Naive thymus-derived CD4-positive, alpha-beta T cell (primary cell): ENCODE data around the gene DMD. TPM values are rescaled to one million over a fixed set of nuclear protein-coding genes. Genes with fewer than 3 reads are reported as not detected.
A peak's percentile ranks its signal among the peaks of the same experiment; 100 is the strongest.

Experiments
- ATAC-seq: fragments of 150-1000 bp; cut with Tn5 transposase; 2 replicates; pipeline ENCODE4 v1.10.0; 2021; ENCODE audit warnings: mild to moderate bottlenecking, moderate library complexity
- CTCF ChIA-PET: fragments of 350-600 bp; sonication (Branson Sonifier 250); formaldehyde crosslinking; loops from one replicate; lab custom pipeline; 2021; ENCODE audit warnings: antibody characterized with exemption; lab: Charles Lee
- POLR2A ChIA-PET: fragments of 350-600 bp; sonication (Branson Sonifier 250); formaldehyde crosslinking; loops from one replicate; lab custom pipeline; 2021; ENCODE audit warnings: antibody characterized with exemption, inconsistent platforms; lab: Charles Lee
- DNase-seq, 9 donors: peaks; one replicate each; pipeline versions ENCODE4 v3.0.0 to v3.0.0-alpha.2; 2020 to 2022; ENCODE audit warnings: mixed read lengths in 1 of 9
- H3K27ac ChIP-seq: one replicate; pipeline ENCODE4 v1.7.0; 2013; ENCODE audit warnings: mild to moderate bottlenecking, low read depth, low read length, moderate library complexity
- H3K27me3 ChIP-seq, 2 donors: one replicate each; pipeline ENCODE4 v1.7.0; 2013; ENCODE audit warnings: low read length in 2 of 2, mild to moderate bottlenecking in 2 of 2, moderate library complexity in 2 of 2; ENCODE audit not compliant: control insufficient read depth in 2 of 2, insufficient read depth in 2 of 2
- H3K36me3 ChIP-seq, 3 experiments: 1 replicate in 2 of 3; 2 replicates in 1 of 3; pipeline ENCODE4 v1.7.0; 2013; ENCODE audit warnings: low read length in 3 of 3, mild to moderate bottlenecking in 3 of 3, moderate library complexity in 1 of 3; ENCODE audit not compliant: insufficient read depth in 3 of 3, control insufficient read depth in 2 of 3
- H3K4me1 ChIP-seq, 2 donors: one replicate each; pipeline ENCODE4 v1.7.0; 2013; ENCODE audit warnings: low read length in 2 of 2, mild to moderate bottlenecking in 2 of 2, moderate library complexity in 1 of 2; ENCODE audit not compliant: control insufficient read depth in 2 of 2, insufficient read depth in 2 of 2
- H3K4me3 ChIP-seq: 2 replicates; pipeline ENCODE4 v1.7.0; 2013; ENCODE audit warnings: mild to moderate bottlenecking, low read length
- H3K9me3 ChIP-seq, 3 experiments: 1 replicate in 2 of 3; 2 replicates in 1 of 3; pipeline ENCODE4 v1.7.0; 2013; ENCODE audit warnings: low read length in 3 of 3; ENCODE audit not compliant: control insufficient read depth in 2 of 3
- H3K27ac Mint-ChIP-seq, 9 donors: one replicate each; pipeline ENCODE4 v1.8.0; 2020 to 2022; ENCODE audit warnings: mixed read lengths in 9 of 9, mild to moderate bottlenecking in 8 of 9, moderate library complexity in 5 of 9, inconsistent platforms in 2 of 9
- H3K27me3 Mint-ChIP-seq, 5 donors: one replicate each; pipeline ENCODE4 v1.8.0; 2021 to 2022; ENCODE audit warnings: mixed read lengths in 5 of 5, mild to moderate bottlenecking in 1 of 5
- H3K36me3 Mint-ChIP-seq, 5 donors: one replicate each; pipeline ENCODE4 v1.8.0; 2020 to 2022; ENCODE audit warnings: mixed read lengths in 5 of 5, mild to moderate bottlenecking in 3 of 5, inconsistent platforms in 1 of 5
- H3K4me1 Mint-ChIP-seq, 7 donors: one replicate each; pipeline ENCODE4 v1.8.0; 2020 to 2022; ENCODE audit warnings: mixed read lengths in 7 of 7, mild to moderate bottlenecking in 3 of 7, inconsistent platforms in 1 of 7
- H3K4me3 Mint-ChIP-seq, 10 donors: one replicate each; pipeline ENCODE4 v1.8.0; 2020 to 2022; ENCODE audit warnings: mild to moderate bottlenecking in 10 of 10, mixed read lengths in 10 of 10, moderate library complexity in 6 of 10, inconsistent platforms in 2 of 10
- H3K9me3 Mint-ChIP-seq, 11 donors: one replicate each; pipeline ENCODE4 v1.8.0; 2020 to 2022; ENCODE audit warnings: mixed read lengths in 11 of 11, mild to moderate bottlenecking in 4 of 11, inconsistent platforms in 1 of 11, moderate library complexity in 1 of 11
- intact Hi-C, 2 donors: fragments of 100-400 bp; cut with micrococcal nuclease; formaldehyde crosslinking; loops; one replicate each; pipeline ENCODE4 v1.15.1; 2023
- polyA plus RNA-seq, 2 donors: library from polyadenylated mRNA; unstranded; fragments of 300-500 nt; fragmentation: Illumina TruSeq; gene quantifications; one replicate each; pipeline ENCODE4 v1.2.3, GENCODE V29; 2021
- total RNA-seq, 6 experiments: library from RNA in 5 of 6; stranded (reverse) in 5 of 6; gene quantifications; 1 replicate in 5 of 6; 2 replicates in 1 of 6; pipeline ENCODE4 v1.2.3 and lab custom pipeline; 2021 to 2026

DMD gene
- total and polyA plus RNA-seq, 7 experiments from 2014 or later: 0.02 to 4.9 (median 0.28) TPM; not detected in 3

GRCh38 chrX:32571579-32571978 lies 639.8 kb downstream of the DMD start:
- intact Hi-C loops: no loop called here
- no peaks in the 10 kb centered on the region for H3K4me1 Mint-ChIP-seq
- CTCF ChIA-PET: no interaction called here
- Histone ChIP-seq H3K9me3 (no peaks in the 10 kb centered on the region), H3K4me3 (no peak overlapping the region), H3K27ac (no peak overlapping the region), H3K36me3 (no peaks in the 10 kb centered on the region), H3K4me1 (no peaks in the 10 kb centered on the region), H3K27me3 (no peaks in the 10 kb centered on the region)
- DNase-seq: no peak
- no peak for ATAC-seq
- peaks cover 0 to 3% (median 0%) of the 10 kb centered on the region in 11 donors for H3K9me3 Mint-ChIP-seq
- H3K27me3 Mint-ChIP-seq: no peaks in the 10 kb centered on the region
- no peak overlapping the region for H3K27ac Mint-ChIP-seq
- POLR2A ChIA-PET: no interaction called here
- H3K36me3 Mint-ChIP-seq: no peaks in the 10 kb centered on the region
- no peak overlapping the region for H3K4me3 Mint-ChIP-seq

GRCh38 chrX:32562261-32562660 lies 649.1 kb downstream of the DMD start:
- H3K27me3 Mint-ChIP-seq: no peaks in the 10 kb centered on the region
- peaks cover 0 to 3% (median 0%) of the 10 kb centered on the region in 11 donors for H3K9me3 Mint-ChIP-seq
- Histone ChIP-seq H3K27ac (no peak overlapping the region), H3K36me3 (no peaks in the 10 kb centered on the region), H3K9me3 (no peaks in the 10 kb centered on the region), H3K4me1 (no peaks in the 10 kb centered on the region), H3K4me3 (no peak overlapping the region), H3K27me3 (no peaks in the 10 kb centered on the region)
- ChIA-PET CTCF (no interaction called here), POLR2A (no interaction called here)
- H3K4me1 Mint-ChIP-seq: no peaks in the 10 kb centered on the region
- no peaks in the 10 kb centered on the region for H3K36me3 Mint-ChIP-seq
- no peak overlapping the region for H3K27ac Mint-ChIP-seq
- H3K4me3 Mint-ChIP-seq: no peak overlapping the region
- intact Hi-C loops: no loop called here
- no peak for ATAC-seq
- no peak for DNase-seq

GRCh38 chrX:32545101-32545500 lies 666.2 kb downstream of the DMD start:
- ChIA-PET POLR2A (no interaction called here), CTCF (no interaction called here)
- no peaks in the 10 kb centered on the region for H3K27me3 ChIP-seq
- no peak overlapping the region for H3K4me3 ChIP-seq
- no peak overlapping the region for H3K27ac ChIP-seq
- Mint-ChIP-seq H3K36me3 (no peaks in the 10 kb centered on the region), H3K27ac (no peak overlapping the region), H3K9me3 (no peaks in the 10 kb centered on the region), H3K4me3 (no peak overlapping the region), H3K4me1 (no peaks in the 10 kb centered on the region), H3K27me3 (no peaks in the 10 kb centered on the region)
- ATAC-seq (no peak), DNase-seq (no peak)
- no peaks in the 10 kb centered on the region for H3K4me1 ChIP-seq
- intact Hi-C loops: no loop called here
- H3K9me3 ChIP-seq: no peaks in the 10 kb centered on the region
- H3K36me3 ChIP-seq: no peaks in the 10 kb centered on the region

GRCh38 chrX:32538554-32538953 lies 672.8 kb downstream of the DMD start:
- Mint-ChIP-seq H3K4me1 (no peaks in the 10 kb centered on the region), H3K4me3 (no peak overlapping the region), H3K27ac (no peak overlapping the region), H3K27me3 (no peaks in the 10 kb centered on the region), H3K9me3 (peaks cover 0 to 5% (median 0%) of the 10 kb centered on the region in 11 donors), H3K36me3 (no peaks in the 10 kb centered on the region)
- Histone ChIP-seq H3K4me1 (no peaks in the 10 kb centered on the region), H3K9me3 (no peaks in the 10 kb centered on the region), H3K27me3 (no peaks in the 10 kb centered on the region), H3K36me3 (no peaks in the 10 kb centered on the region), H3K4me3 (no peak overlapping the region), H3K27ac (no peak overlapping the region)
- ChIA-PET CTCF (no interaction called here), POLR2A (no interaction called here)
- DNase-seq (no peak), ATAC-seq (no peak)
- intact Hi-C loops: no loop called here

GRCh38 chrX:32533848-32534247 lies 677.5 kb downstream of the DMD start:
- intact Hi-C loops: no loop called here
- Histone ChIP-seq H3K27me3 (no peaks in the 10 kb centered on the region), H3K27ac (no peak overlapping the region), H3K4me1 (no peaks in the 10 kb centered on the region), H3K36me3 (no peaks in the 10 kb centered on the region), H3K9me3 (no peaks in the 10 kb centered on the region), H3K4me3 (no peak overlapping the region)
- Mint-ChIP-seq H3K4me3 (no peak overlapping the region), H3K27me3 (no peaks in the 10 kb centered on the region), H3K36me3 (no peaks in the 10 kb centered on the region), H3K4me1 (peaks cover 0 to 3% (median 0%) of the 10 kb centered on the region in 7 donors), H3K27ac (no peak overlapping the region), H3K9me3 (peaks cover 0 to 5% (median 0%) of the 10 kb centered on the region in 11 donors)
- ATAC-seq (no peak), DNase-seq (no peak)
- POLR2A ChIA-PET: no interaction called here
- CTCF ChIA-PET: no interaction called here

- Histone ChIP-seq H3K9me3 (no peaks in the 10 kb centered on the region), H3K27me3 (no peaks in the 10 kb centered on the region), H3K36me3 (no peaks in the 10 kb centered on the region), H3K4me3 (no peak overlapping the region), H3K27ac (no peak overlapping the region), H3K4me1 (no peaks in the 10 kb centered on the region)
- no peaks in the 10 kb centered on the region for H3K36me3 Mint-ChIP-seq
- intact Hi-C loops: no loop called here
- peaks cover 0 to 3% (median 0%) of the 10 kb centered on the region in 7 donors for H3K4me1 Mint-ChIP-seq
- DNase-seq: no peak
- POLR2A ChIA-PET: no interaction called here
- CTCF ChIA-PET: interaction anchor here (0.6 kb wide), 1 partner anchor 1765 kb away, joined by 5 read pairs; no protein-coding TSS in a partner anchor
- H3K27ac Mint-ChIP-seq: no peak overlapping the region
- H3K27me3 Mint-ChIP-seq: no peaks in the 10 kb centered on the region
- H3K9me3 Mint-ChIP-seq: peaks cover 0 to 3% (median 0%) of the 10 kb centered on the region in 11 donors
- ATAC-seq: no peak
- no peak overlapping the region for H3K4me3 Mint-ChIP-seq
These were observed 679.1 kb downstream of the DMD start for GRCh38 chrX:32532262-32532661.

GRCh38 chrX:32530802-32531403 lies 680.4 kb downstream of the DMD start:
- intact Hi-C loops: no loop called here
- peaks cover 0 to 3% (median 0%) of the 10 kb centered on the region in 7 donors for H3K4me1 Mint-ChIP-seq
- DNase-seq (peak in 5 of 9 donors; percentile 1 to 30 (median 15)), ATAC-seq (no peak)
- peak overlapping the region in 3 of 10 donors; percentile 27 to 46 (median 38) for H3K4me3 Mint-ChIP-seq
- Histone ChIP-seq H3K27me3 (no peaks in the 10 kb centered on the region), H3K27ac (no peak overlapping the region), H3K9me3 (no peaks in the 10 kb centered on the region), H3K4me1 (no peaks in the 10 kb centered on the region), H3K4me3 (no peak overlapping the region), H3K36me3 (no peaks in the 10 kb centered on the region)
- POLR2A ChIA-PET: no interaction called here
- H3K9me3 Mint-ChIP-seq: no peaks in the 10 kb centered on the region
- CTCF ChIA-PET: no interaction called here
- no peak overlapping the region for H3K27ac Mint-ChIP-seq
- no peaks in the 10 kb centered on the region for H3K36me3 Mint-ChIP-seq
- H3K27me3 Mint-ChIP-seq: no peaks in the 10 kb centered on the region
